ENCODE results near the gene SLC19A3. TPM values are rescaled to one million over a fixed set of nuclear protein-coding genes. Genes with fewer than 3 reads are reported as not detected.

SLC19A3 gene
- total and polyA plus RNA-seq, 2 donors, result 0.57 to 0.78 TPM

DNA sequence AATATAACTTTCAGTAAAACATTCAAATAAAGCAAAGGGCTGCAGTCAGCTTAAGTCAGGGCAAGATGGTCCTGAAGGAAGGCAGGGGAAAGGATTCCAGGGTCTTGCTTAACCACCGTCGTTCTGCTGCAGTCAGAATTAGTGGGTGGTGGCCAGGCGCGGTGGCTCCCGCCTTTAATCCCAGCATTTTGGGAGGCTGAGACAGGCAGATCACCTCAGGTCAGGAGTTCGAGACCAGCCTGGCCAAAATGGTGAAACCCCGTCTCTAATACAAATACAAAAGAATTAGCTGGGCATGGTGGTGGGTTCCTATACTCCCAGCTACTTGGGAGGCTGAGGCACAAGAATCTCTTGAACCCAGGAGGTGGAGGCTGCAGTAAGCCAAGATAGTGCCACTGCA is 6.8 kb downstream of the SLC19A3 start:
- 98% methylated on average over 7 of the region's 7 CpGs for WGBS
- Histone ChIP-seq H3K36me3 (ENCODE audit: control insufficient read depth in 2 of 2, insufficient read depth in 2 of 2, low read length in 1 of 2) (no peaks in the 10 kb centered on the region), H3K9me3 (ENCODE audit: control insufficient read depth in 2 of 2, insufficient read depth in 1 of 2, low read length in 1 of 2) (no peaks in the 10 kb centered on the region), H3K27me3 (ENCODE audit: control insufficient read depth in 2 of 2, insufficient read depth in 1 of 2, low read length in 1 of 2) (no peaks in the 10 kb centered on the region), H3K27ac (ENCODE audit: low read depth in 1 of 2, low read length in 1 of 2) (no peak overlapping the region), H3K4me3 (ENCODE audit: low read length in 2 of 2) (no peak overlapping the region), H3K4me1 (ENCODE audit: control insufficient read depth in 2 of 2, insufficient read depth in 2 of 2, low read length in 2 of 2) (no peaks in the 10 kb centered on the region)
- DNase-seq (ENCODE audit: low read depth in 6 of 9, low spot score in 9 of 9), result no peak

DNA sequence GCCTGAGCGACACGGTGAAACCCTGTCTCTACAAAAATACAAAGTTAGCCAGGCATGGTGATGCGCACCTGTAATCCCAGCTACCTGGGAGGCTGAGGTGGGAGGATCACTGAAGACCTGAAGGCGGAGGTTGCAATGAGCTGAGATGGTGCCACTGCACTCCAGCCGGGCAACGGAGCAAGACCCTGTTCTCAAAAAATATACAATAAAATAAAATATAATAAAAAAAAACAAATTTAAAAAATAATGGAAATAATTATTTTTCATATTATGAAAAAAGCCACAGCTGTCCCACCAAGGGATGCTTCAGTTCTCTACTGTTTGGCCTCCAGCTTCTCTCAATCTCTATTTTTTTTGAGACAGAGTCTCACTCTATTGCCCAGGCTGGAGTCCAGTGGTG is 10.4 kb downstream of the SLC19A3 start:
- Histone ChIP-seq H3K4me3 (ENCODE audit: low read length in 2 of 2) (no peak overlapping the region), H3K27ac (ENCODE audit: low read depth in 1 of 2, low read length in 1 of 2) (no peak overlapping the region), H3K36me3 (ENCODE audit: control insufficient read depth in 2 of 2, insufficient read depth in 2 of 2, low read length in 1 of 2) (no peaks in the 10 kb centered on the region), H3K4me1 (ENCODE audit: control insufficient read depth in 2 of 2, insufficient read depth in 2 of 2, low read length in 2 of 2) (no peaks in the 10 kb centered on the region), H3K27me3 (ENCODE audit: control insufficient read depth in 2 of 2, insufficient read depth in 1 of 2, low read length in 1 of 2) (no peaks in the 10 kb centered on the region), H3K9me3 (ENCODE audit: control insufficient read depth in 2 of 2, insufficient read depth in 1 of 2, low read length in 1 of 2) (no peaks in the 10 kb centered on the region)
- DNase-seq (ENCODE audit: low read depth in 6 of 9, low spot score in 9 of 9), result no peak
- 92% methylated on average over 6 of the region's 6 CpGs for WGBS

DNA sequence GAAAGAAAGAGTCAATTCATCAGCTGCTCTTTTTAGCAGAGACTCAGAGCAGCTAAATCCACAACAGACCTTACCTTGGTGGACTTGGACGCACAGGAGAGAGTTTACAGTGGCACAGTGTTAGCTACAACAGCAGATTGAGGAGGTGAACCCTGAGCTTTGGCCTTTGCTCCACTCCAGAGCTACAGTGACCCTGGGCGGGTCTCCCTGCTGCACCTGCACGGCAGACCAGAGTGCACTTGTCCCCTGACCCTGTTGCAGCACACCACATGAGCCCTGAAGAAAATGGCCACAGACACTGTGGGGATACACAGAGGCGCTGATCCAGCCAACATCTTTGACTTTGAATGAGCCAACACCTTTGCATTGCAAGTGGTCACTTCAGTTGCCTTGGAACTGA is 11.0 kb downstream of the SLC19A3 start:
- Histone ChIP-seq H3K36me3 (ENCODE audit: control insufficient read depth in 2 of 2, insufficient read depth in 2 of 2, low read length in 1 of 2) (no peaks in the 10 kb centered on the region), H3K4me3 (ENCODE audit: low read length in 2 of 2) (no peak overlapping the region), H3K9me3 (ENCODE audit: control insufficient read depth in 2 of 2, insufficient read depth in 1 of 2, low read length in 1 of 2) (no peaks in the 10 kb centered on the region), H3K27me3 (ENCODE audit: control insufficient read depth in 2 of 2, insufficient read depth in 1 of 2, low read length in 1 of 2) (no peaks in the 10 kb centered on the region), H3K27ac (ENCODE audit: low read depth in 1 of 2, low read length in 1 of 2) (no peak overlapping the region), H3K4me1 (ENCODE audit: control insufficient read depth in 2 of 2, insufficient read depth in 2 of 2, low read length in 2 of 2) (no peaks in the 10 kb centered on the region)
- no peak for DNase-seq (ENCODE audit: low read depth in 6 of 9, low spot score in 9 of 9)
- WGBS, result 93% methylated on average over 4 of the region's 4 CpGs

DNA sequence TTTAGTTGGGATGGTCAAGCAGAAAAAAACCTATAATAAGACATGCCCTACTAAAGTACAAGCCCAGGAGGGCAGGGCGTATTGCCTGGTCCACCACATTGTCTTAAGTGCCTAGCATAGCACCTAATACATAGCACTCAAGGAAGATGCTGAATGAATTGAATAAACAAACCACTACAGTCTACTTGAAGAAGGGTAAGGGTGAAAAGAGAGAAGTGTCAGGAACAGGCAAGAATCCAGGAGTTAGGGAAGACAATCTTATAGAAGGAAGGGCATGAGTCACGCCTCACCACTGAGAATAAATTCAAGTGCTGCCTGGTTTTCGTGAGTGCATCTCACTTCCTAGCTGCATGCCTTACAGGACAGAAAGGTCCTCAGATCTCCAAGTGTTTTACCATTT is 13.9 kb downstream of the SLC19A3 start:
- Histone ChIP-seq H3K4me3 (ENCODE audit: low read length in 2 of 2) (no peak overlapping the region), H3K4me1 (ENCODE audit: control insufficient read depth in 2 of 2, insufficient read depth in 2 of 2, low read length in 2 of 2) (no peaks in the 10 kb centered on the region), H3K27ac (ENCODE audit: low read depth in 1 of 2, low read length in 1 of 2) (no peak overlapping the region), H3K9me3 (ENCODE audit: control insufficient read depth in 2 of 2, insufficient read depth in 1 of 2, low read length in 1 of 2) (no peaks in the 10 kb centered on the region), H3K27me3 (ENCODE audit: control insufficient read depth in 2 of 2, insufficient read depth in 1 of 2, low read length in 1 of 2) (no peaks in the 10 kb centered on the region), H3K36me3 (ENCODE audit: control insufficient read depth in 2 of 2, insufficient read depth in 2 of 2, low read length in 1 of 2) (no peaks in the 10 kb centered on the region)
- WGBS, result 95% methylated on average over 3 of the region's 3 CpGs
- DNase-seq (ENCODE audit: low read depth in 6 of 9, low spot score in 9 of 9), result no peak

DNA sequence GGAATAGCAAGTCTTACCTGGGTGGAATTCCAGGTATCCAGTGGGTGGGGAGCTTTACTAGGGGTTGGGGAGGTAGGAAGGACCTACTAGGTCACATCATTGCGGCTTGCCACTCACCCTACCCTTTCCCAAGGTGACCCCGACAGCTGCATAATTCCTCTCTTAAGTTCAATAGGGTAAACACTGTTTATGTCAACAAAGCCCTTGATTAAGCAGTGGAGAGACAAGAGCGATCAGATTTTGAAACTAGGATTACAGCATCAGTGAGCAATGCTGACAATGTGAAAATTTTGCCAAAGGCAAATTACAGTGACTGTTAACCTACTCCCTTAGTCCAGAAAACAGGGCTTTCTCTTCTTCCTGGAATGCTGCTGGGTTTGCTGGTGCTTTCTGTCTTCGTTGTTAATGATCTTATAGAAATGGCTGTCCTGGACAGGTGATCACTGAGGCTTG is 14.5 kb downstream of the SLC19A3 start:
- Histone ChIP-seq H3K9me3 (ENCODE audit: control insufficient read depth in 2 of 2, insufficient read depth in 1 of 2, low read length in 1 of 2) (no peaks in the 10 kb centered on the region), H3K4me3 (ENCODE audit: low read length in 2 of 2) (no peak overlapping the region), H3K36me3 (ENCODE audit: control insufficient read depth in 2 of 2, insufficient read depth in 2 of 2, low read length in 1 of 2) (no peaks in the 10 kb centered on the region), H3K4me1 (ENCODE audit: control insufficient read depth in 2 of 2, insufficient read depth in 2 of 2, low read length in 2 of 2) (no peaks in the 10 kb centered on the region), H3K27me3 (ENCODE audit: control insufficient read depth in 2 of 2, insufficient read depth in 1 of 2, low read length in 1 of 2) (no peaks in the 10 kb centered on the region), H3K27ac (ENCODE audit: low read depth in 1 of 2, low read length in 1 of 2) (no peak overlapping the region)
- DNase-seq (ENCODE audit: low read depth in 6 of 9, low spot score in 9 of 9), result no peak
- 91% methylated on average over 4 of the region's 4 CpGs for WGBS

DNA sequence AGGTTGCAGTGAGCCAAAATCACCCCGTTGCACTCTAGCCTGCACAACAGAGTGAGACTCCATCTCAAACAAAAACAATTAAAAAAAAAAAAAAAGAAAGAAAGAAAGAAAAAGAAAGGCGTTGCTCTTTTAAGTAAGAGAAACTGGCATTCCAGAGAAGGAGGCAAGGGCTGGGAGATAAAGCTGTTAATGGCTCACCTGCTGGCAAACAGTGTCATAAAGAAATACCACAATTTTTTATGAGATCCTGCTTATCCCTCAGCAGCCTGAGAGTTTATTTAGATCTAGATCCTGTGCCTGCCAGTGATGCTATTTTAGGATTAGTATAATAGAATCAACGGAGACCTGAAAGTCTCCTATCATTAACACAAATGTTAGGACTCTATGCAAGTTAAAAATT is 16.3 kb downstream of the SLC19A3 start:
- no peak for DNase-seq (ENCODE audit: low read depth in 6 of 9, low spot score in 9 of 9)
- no peaks in the 10 kb centered on the region for H3K27me3 ChIP-seq (ENCODE audit: control insufficient read depth in 2 of 2, insufficient read depth in 1 of 2, low read length in 1 of 2)
- no peaks in the 10 kb centered on the region for H3K9me3 ChIP-seq (ENCODE audit: control insufficient read depth in 2 of 2, insufficient read depth in 1 of 2, low read length in 1 of 2)
- no peaks in the 10 kb centered on the region for H3K36me3 ChIP-seq (ENCODE audit: control insufficient read depth in 2 of 2, insufficient read depth in 2 of 2, low read length in 1 of 2)
- no peak overlapping the region for H3K4me3 ChIP-seq (ENCODE audit: low read length in 2 of 2)
- H3K4me1 ChIP-seq (ENCODE audit: control insufficient read depth in 2 of 2, insufficient read depth in 2 of 2, low read length in 2 of 2), result no peaks in the 10 kb centered on the region
- no peak overlapping the region for H3K27ac ChIP-seq (ENCODE audit: low read depth in 1 of 2, low read length in 1 of 2)
- WGBS, result 95% methylated on average over 3 of the region's 3 CpGs

DNA sequence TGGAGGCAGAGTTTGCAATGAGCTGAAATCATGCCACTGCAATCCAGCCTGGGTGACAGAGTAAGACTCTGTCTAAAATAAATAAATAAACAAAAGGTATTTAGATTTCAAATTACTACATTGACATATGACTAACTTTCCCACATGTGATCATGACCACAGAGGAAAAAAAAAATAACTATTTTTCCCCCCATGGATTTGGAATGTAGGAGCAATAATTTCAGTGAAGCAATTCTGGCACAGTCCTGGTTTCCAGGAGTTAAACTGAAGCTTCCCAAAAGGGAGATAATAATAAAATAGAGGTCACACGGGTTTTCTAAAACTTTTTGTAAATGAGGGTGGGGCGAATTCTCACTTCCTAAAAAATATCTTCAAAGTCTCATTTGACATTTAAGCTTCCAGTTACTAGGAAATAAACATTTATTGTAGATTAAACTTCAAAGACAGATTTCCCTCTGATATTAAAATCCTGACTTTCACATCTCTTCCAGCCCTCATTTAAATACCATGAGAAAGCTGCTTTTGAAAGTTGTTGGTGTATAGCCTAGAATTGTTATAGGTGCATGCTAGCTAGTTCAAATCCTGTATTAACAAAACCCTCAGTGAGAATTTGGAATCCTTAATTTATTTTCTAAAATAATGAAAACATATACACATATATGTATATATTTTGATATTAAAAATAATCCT is 20.7 kb downstream of the SLC19A3 start:
- WGBS, result 82% methylated on average over 2 of the region's 2 CpGs
- no peaks in the 10 kb centered on the region for H3K27me3 ChIP-seq (ENCODE audit: control insufficient read depth in 2 of 2, insufficient read depth in 1 of 2, low read length in 1 of 2)
- H3K36me3 ChIP-seq (ENCODE audit: control insufficient read depth in 2 of 2, insufficient read depth in 2 of 2, low read length in 1 of 2), result no peaks in the 10 kb centered on the region
- H3K4me1 ChIP-seq (ENCODE audit: control insufficient read depth in 2 of 2, insufficient read depth in 2 of 2, low read length in 2 of 2), result no peaks in the 10 kb centered on the region
- no peak for DNase-seq (ENCODE audit: low read depth in 6 of 9, low spot score in 9 of 9)
- no peak overlapping the region for H3K4me3 ChIP-seq (ENCODE audit: low read length in 2 of 2)
- H3K27ac ChIP-seq (ENCODE audit: low read depth in 1 of 2, low read length in 1 of 2), result no peak overlapping the region
- H3K9me3 ChIP-seq (ENCODE audit: control insufficient read depth in 2 of 2, insufficient read depth in 1 of 2, low read length in 1 of 2), result no peaks in the 10 kb centered on the region

DNA sequence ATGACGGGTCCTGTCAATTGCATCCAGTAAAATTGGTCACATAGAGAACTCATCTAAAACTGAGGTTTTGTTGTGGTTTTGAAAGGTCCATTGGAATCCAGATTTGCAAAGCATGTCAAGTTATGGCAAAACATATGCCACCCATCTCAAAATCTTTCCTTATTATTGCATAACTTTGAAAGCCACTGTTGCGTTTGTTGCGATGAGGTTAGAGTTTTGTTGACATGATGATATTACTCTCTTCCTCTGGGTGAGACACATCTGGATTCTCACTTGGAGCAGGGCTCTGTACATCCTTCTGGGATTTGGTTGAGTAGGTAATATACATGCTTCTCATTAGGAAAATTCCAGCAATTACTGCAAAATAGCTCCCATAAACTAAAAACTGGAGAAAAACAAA is 30.6 kb downstream of the SLC19A3 start:
- no peak for DNase-seq (ENCODE audit: low read depth in 6 of 9, low spot score in 9 of 9)
- 97% methylated on average over 3 of the region's 3 CpGs for WGBS
- H3K36me3 ChIP-seq (ENCODE audit: control insufficient read depth in 2 of 2, insufficient read depth in 2 of 2, low read length in 1 of 2), result no peaks in the 10 kb centered on the region
- H3K9me3 ChIP-seq (ENCODE audit: control insufficient read depth in 2 of 2, insufficient read depth in 1 of 2, low read length in 1 of 2), result no peaks in the 10 kb centered on the region
- H3K27me3 ChIP-seq (ENCODE audit: control insufficient read depth in 2 of 2, insufficient read depth in 1 of 2, low read length in 1 of 2), result no peaks in the 10 kb centered on the region
- H3K4me1 ChIP-seq (ENCODE audit: control insufficient read depth in 2 of 2, insufficient read depth in 2 of 2, low read length in 2 of 2), result no peaks in the 10 kb centered on the region
- no peak overlapping the region for H3K4me3 ChIP-seq (ENCODE audit: low read length in 2 of 2)
- no peak overlapping the region for H3K27ac ChIP-seq (ENCODE audit: low read depth in 1 of 2, low read length in 1 of 2)

DNA sequence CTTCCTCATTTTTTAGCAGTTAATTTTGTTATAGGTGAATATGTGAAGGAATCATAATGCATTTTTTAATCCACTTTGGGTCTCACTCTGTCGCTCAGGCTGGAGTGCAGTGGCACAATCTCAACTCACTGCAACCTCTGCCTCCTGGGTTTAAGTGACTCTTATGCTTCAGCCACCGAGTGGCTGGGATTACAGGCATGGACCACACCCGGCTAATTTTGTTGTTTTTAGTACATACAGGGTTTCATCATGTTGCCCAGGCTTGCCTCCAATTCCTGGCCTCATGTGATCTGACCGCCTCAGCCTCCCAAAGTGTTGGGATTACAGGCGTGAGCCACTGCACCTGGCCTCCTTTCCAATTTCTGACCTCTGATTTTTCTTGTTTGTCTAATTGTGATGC is 33.6 kb downstream of the SLC19A3 start:
- H3K27me3 ChIP-seq (ENCODE audit: control insufficient read depth in 2 of 2, insufficient read depth in 1 of 2, low read length in 1 of 2), result no peaks in the 10 kb centered on the region
- DNase-seq (ENCODE audit: low read depth in 6 of 9, low spot score in 9 of 9), result no peak
- H3K36me3 ChIP-seq (ENCODE audit: control insufficient read depth in 2 of 2, insufficient read depth in 2 of 2, low read length in 1 of 2), result no peaks in the 10 kb centered on the region
- 92% methylated on average over 5 of the region's 5 CpGs for WGBS
- no peak overlapping the region for H3K4me3 ChIP-seq (ENCODE audit: low read length in 2 of 2)
- H3K27ac ChIP-seq (ENCODE audit: low read depth in 1 of 2, low read length in 1 of 2), result no peak overlapping the region
- no peaks in the 10 kb centered on the region for H3K9me3 ChIP-seq (ENCODE audit: control insufficient read depth in 2 of 2, insufficient read depth in 1 of 2, low read length in 1 of 2)
- no peaks in the 10 kb centered on the region for H3K4me1 ChIP-seq (ENCODE audit: control insufficient read depth in 2 of 2, insufficient read depth in 2 of 2, low read length in 2 of 2)

Data from thymus (tissue), 11 donors.